T-helper 9 cell (primary cell): ENCODE data around the gene MAP3K7.

Source experiments
- DNase-seq: peaks from one replicate; pipeline ENCODE4 v3.0.0-alpha.2; 2020
- total RNA-seq, 2 donors: gene quantifications; one replicate each; lab custom pipeline; 2026; lab: John Stamatoyannopoulos, UW

Gene MAP3K7
- 39.6 to 86.9 reads per million in 2 donors for total RNA-seq

DNA sequence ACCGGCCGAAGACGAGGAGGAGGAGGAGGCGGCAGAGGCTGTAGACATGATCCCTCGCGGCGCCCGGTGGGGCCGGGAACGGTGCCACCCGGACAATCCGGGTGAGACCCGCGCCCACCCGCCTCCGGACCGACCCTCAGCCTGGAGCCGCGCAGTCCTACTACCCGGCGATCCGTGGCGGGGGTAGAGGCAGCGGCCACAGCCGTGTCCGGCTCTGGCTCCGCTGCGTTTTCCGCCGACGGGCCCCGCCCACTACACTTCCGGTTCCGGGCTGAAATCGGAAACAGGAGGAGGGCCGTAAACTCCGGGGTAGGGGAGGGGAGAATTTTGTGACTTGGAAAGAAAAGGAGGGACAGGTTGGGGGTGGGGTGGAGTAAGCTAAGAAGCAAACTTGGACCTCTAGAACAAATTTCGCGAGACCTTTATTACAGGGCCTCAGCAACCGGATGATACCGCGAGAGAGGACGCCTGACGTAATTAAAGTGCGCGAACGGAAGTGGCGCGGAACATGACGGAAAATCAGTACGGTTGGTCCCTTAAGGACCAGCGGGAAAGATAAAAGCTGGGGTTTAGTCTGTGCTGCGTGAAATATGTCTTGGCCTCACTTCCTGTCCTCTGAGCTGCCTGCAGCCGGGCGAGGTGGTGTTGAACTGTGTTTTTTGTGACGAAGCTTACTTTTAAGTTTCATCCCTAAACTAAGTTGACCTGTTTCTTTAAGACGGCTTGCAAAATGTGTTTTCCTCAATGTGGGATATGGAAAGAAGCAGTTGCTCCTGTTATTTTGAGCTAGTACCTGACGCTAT is at the start of gene MAP3K7:
Gene MAP3K7 (minus strand): TSS at position 237 of the 803 bp plus-strand sequence. CDS start 189 bp downstream, at position 48.
- DNase-seq, result peak; percentile 90

DNA sequence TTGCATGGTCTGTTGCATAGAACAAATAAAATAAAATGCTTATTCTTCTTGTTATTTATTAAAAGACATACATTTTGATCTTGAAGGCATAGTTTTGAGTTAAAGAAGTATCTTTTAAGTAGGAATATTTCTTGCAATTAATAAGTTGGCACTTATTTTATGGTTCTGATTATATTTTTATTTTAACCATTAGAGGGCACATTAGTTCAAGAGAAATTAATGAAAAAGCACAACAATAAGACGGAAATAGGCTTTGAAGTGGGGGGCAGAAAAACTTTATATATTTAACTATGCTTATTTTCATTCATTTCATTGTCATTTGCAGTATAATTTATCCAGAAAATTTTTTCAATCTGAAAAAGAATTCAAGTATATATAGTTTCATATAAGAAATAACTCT is 44.2 kb upstream of the MAP3K7 start:
- no peak for DNase-seq

DNA sequence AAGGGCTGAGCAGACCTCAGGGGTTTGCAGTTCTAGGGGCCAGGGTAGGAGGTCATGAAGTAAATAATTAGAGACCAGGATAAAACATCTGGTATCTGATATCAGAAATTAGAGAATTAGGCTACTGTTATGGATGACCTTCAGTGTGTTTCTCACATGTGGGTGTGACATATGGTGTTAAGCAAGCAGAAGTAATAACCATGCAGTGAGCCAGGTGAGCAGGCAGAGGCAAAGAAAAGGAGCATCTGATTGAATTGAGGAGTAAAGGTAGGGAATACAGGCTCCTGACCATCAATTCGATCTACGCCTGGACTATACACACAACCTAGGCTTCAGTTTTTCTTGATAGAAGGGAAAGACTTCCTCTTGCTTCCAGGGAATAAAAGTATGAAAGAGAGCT is 34.7 kb upstream of the MAP3K7 start:
- no peak for DNase-seq

DNA sequence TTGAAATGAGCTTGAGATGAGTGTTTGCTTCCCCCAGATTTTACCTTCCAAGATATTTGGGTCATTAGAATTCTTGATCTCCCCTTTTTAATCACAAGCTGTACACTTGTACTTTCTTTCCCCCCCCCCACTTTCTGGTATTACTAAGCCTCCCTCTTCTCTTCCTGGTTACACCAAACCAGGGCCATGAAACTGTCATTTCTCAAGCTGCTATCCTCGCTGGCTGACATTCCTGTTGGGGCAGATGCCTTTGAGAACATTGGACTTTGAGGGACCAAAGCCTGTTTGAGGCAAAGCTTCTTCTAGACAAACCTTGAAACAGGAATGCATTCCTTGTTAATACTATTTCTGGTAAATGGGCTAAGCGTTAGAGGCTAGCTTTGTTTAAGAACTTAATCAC is 32.3 kb upstream of the MAP3K7 start:
- DNase-seq, result no peak

DNA sequence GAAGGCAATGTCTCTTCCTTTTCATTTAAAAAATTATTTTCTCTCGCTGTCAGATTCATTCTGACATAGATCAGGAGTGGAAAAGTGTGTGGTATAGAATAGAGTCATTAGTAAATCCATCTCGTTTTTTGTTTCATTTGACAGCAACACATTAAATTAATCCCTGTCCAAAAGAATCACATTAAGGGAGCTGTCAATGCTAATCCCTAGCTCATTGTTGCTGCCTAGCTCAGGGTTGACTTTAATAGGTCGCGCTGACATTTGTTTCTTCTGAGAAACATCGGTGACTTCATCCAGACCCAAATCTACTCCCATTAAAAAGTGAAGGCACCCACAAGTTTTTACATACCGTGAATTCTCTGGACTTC is 25.4 kb upstream of the MAP3K7 start:
- DNase-seq, result no peak

DNA sequence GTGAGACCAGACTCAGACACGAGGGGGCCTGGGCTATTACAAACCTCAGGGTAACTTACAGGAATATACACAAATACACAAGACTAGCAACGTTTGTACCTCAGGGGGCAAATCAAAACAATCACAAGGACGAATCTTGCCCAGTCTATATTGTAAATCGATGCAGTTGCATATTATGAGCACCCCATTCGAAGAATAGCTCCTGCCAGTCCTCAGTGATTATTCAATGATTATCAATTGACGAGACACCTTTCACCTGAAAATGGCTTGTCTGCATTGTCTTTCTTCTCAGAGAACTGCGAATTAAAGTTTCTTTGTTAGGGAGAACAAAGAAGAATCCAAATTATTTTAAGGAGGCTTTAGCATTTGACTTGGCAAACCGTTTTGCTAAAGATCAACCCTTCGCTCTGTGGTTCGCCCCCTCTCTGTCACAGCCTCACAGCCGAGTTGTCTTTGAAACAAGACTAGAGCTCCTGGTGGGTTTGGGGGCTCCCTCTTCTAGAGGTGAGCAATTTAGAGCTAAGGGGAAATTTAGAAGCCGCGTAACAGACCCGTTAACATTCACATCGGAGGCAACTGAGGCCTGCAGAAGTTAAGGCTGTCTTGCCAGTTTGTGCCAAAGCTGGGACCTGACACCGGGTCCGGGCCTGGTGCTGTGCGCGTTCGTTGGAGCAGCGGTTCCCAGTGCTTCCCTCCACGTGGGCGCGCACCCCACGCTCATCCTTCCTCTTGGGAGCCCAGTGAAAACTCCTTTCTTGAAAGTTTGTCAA is 24.9 kb upstream of the MAP3K7 start:
- no peak for DNase-seq

DNA sequence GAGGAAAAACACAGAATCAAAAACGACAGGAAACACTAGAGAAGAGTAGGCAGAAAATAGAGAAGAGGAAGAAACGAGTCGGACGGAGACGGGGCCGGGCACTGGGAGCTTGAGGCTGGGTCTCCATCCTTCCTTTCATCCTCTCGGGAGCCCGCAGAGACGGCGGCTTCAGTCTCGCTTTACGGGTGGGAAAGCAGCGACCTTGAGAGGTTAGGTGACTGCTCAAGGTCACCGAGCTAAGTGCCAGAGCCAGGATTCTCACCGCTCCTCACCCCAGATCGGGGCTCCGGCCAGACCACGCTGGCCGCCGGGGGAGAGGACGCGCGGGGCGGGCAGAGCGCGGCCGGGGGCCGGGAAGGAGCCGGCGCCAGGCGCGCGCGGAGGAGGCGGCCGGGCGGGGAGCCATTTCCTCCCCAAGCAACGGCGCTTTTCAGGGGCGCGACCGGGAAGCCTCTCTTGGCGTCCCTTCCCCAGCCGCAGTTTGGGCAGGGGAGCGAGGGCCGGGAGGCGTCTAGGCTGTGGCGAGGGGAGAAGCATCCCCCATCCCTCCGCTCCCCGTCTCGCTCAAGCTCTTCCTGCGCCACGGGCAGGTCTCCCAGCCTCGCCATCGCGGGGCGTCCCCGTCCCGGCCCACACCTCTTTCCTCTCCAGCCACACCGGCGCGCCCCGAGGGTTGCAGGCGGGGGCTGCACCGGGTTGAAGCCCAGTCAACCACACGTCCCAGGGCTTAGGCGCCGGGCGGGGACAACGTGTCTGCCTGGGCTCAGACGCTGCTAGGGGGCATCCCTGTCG is 24.1 kb upstream of the MAP3K7 start:
- DNase-seq, result no peak

DNA sequence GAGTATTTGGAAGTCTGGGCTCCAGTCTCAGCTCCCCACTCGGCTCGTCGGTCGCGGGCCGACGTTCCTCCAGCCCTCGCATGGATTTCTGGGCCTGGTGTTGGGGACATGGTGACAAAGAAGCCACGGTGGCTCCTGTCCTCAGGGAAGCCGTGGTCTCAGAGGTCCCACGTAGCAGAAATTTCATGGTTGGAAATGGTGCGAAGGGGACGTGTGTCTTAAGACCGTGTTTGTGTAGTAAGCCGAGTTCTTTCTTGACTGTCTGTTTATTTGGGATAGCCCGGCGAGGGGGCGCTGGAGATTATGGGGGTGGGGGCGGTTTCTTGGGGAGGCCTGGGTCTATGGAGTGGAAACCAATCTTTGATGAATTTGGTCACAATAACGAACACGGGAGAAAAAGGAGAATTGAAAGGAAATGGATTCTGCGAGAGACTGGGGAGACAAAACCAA is 23.5 kb upstream of the MAP3K7 start:
- no peak for DNase-seq

DNA sequence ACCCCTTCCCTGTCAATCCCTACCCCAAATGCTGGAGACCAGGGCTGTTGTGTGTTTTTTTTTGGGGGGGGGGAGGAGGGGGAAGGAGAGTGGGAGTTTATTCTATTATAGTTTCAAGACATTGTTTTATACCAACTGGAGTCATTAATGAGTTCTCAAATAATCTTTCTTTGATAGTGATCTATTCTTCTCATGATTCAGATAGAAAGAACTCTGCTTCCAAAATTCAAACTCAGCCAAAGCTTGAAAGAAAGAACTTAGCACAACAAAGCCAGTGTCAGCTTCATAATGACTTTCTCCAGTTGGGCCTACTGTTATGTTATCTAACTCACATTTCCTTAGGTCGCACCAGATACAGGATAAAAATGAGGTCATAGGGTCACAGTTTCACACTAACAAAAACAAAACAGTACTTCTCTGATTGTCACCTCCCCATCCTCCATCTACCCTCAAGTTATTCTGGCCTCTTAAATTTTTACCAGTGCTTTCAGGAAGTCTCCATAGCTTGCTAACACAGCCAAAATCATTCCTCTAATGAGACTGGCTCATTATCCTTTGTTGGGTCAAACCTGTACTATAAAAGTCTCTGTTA is 19.0 kb upstream of the MAP3K7 start:
- no peak for DNase-seq

DNA sequence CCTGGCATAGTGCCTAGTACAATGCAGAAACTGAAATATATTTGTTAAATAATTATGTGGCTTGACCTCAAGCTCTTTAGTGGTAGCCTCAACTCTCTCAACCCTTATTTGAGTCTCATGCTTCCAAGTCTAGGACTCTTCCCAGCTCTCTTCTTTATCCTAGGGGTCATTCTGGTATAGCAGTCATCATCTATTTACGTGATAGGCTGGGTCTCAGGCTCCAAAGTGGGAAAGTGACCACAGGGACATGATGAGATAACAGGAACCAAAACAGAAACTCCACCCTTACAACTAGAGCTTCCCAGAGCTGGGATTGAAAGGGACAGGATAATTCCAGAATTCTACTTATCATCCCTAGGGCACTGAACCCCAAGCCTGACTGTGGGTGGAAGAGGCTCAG is 17.7 kb upstream of the MAP3K7 start:
- DNase-seq, result no peak

DNA sequence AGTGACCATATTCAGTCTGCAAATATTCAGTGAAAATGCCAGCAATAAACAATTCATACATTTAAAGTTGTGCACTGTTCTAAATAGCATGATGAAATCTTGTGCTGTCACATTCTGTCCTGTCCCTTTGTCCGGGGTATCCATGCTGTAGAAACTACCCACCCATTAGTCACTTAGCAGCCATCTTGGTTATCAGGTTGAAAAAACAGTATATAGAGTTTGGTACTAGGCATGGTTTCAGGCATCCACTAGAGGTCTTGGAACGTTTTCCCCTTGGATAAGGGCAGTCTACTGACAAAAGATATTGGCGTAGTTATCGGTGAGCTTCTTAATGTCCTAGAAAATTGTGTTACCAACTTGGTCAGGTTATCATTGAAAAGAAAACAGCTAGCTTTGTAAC is 12.3 kb upstream of the MAP3K7 start:
- no peak for DNase-seq

DNA sequence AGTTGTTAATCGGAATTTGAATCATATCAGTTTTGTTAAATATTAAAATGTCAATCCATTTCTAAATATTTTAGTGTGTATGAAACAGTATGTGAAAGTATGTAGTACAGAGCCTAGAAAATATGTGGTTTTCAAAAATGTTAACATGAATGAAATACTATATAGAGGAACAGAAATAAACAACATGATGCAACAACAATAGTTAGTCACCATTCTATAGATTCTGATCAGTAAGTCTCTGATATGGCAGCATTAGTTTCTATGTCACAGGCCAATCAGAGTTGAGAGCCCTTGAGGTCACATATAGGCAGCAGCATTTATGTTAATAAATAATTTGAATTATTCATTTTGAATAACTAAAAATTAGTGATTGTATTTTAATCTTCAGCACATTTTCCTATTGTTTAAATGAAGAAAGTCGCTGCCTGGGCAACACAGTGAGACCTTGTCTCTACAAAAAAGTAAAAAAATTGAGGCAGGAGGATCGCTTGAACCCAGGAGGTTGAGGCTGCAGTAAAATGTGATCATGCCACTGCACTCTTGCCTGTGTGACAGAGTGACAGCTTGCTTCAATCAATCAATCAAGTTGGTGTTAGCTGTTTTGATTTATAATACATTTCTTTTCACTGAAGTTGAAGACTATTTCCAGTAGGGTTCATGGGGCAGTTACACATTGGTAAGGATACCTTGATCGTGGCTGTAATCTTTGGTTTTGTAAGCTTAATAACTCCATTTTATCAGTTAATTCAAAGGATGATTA is 11.5 kb upstream of the MAP3K7 start:
- no peak for DNase-seq

DNA sequence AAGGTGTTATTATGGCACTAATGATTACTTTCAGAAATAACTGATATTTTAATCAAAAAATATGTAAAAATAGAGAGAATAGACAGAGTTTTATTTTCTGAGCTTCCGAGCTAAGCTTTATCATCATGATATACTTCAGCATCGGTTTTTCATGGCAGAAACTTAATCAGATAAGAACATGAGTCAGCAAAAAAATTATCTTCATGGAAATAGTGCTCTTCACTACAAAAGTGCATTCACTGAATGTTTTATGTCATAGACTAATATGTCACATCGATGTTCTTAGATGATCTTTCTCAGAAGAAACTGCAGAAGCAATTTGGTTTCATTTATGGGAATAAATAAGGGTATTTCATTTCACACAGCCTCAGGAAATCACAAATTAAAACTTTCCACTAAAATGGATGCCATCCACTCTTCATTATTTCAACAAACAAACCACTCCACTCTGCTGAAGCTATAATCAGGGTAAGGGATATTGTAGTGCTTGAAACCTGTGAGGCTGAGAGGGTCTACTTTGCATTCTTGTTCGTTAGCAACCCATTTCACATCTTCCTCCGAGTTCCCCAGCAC is 10.2 kb upstream of the MAP3K7 start:
- no peak for DNase-seq

DNA sequence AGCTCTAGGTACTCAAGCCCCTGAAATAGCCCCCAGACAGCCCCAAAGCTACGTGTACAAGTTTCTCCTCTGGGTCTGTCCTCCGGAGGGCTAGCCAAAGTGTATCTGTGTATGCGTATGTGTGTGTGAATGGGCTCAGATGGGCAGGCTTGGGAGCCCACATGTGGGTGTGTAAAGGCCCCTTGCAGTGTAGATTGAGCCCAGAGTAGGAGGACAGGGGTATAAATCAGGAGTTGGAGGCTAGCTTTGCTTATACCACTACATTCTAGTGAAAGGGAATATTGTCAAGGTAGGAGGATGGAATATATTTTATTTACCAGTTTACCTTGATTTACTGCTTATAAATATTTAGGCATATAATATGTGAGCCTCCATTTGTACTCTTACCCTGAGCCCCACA is 9.0 kb upstream of the MAP3K7 start:
- no peak for DNase-seq

DNA sequence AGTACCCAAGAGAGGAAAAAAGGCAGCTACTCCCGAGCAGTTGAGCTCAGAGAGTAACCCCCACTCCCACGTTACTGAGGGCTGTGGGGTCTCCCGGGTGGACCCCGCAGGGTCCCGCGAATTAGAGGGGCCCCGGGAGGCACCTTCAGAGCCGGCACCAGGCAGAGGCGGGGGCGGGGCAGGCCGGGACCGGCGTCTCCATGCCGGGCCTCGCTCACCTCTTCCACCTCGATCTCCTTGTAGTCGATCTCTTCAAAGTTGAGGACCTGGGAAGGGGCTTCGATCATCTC is 381 bp downstream of the MAP3K7 start:
- no peak for DNase-seq

DNA sequence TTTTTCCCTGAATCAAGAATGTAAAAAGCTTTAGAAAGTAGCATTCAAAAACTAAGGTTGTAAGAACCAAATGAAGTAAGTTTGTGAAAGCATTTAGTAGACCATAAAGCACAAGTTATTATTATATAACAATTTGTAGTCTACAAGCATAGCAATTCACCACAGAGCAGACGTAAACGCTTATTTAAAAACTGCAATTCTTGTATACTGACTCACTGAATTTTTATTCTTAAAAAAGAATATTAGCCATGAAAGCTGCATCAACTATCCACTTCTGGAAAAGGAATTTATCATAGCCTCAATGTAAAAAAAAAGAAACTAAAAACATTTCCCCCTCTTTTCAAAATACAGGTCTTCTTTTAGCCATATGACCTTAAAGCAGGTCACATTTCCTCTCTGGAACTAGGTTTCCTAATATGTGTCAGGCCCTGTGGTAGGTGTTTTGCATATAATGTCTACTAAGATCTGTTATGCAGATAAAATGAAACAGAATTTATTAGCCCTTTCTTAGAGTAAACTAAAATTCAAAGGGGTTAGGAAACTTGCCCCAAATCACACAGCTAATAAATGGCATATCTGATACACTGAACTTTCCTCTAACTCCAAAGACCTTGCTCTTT is 2.1 kb downstream of the MAP3K7 start:
- no peak for DNase-seq

DNA sequence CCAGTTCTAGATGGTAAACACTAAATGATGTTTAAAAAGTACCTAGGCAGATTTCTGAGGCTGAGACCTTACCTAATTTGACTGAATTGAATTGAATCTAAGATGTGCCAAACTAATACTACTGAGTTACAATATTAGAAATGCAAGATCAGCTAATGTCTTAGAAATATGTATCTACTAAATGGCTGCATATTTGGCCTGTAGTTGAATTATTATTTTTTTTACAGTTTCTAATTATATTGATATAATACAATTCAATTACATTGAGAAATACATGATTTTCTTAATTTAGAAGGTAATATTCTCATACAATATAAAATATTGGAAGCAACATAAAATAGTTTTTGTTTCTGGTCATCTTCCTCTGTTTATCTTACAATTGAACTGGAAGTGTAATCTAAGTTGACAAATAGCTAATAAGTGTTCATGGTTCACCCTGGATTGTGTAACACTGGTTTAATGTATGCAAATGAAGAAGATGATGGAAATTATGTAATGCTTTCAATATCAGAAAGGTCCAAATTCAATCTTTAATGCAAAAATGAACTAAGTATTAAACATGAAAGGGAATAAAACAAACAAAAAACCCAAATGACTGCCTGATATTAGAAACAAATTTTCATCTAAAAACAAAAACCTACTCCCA is 2.9 kb downstream of the MAP3K7 start:
- DNase-seq, result no peak

DNA sequence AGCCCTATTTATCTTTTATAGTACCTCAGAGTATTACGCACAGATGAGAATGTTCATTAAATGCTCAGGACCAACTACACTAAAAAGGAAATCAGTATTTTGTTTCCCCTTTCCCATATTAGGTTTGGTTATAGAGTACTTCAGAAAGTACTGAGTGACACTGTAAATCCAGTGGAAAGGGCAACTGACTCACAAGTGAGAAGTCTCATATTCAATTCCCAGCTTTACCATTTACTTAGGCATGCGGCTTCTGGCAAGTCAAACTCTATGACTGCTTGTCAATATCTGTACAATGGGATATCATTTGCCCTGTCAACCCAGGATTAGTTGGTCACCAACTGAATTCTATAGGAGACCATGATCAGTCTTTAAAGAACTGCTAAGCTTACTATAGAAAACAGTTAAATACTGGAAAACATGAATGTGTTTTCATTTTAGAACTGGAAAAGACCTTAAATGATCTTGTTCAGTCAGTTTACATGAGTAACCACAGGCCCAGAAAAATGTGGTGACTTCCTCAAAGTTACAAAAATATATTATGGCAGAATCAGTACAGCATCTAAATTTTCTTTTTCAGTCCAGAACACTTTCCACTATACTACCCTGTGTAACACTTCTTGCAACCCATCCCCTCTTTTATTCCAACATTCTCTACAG is 3.6 kb downstream of the MAP3K7 start:
- no peak for DNase-seq

DNA sequence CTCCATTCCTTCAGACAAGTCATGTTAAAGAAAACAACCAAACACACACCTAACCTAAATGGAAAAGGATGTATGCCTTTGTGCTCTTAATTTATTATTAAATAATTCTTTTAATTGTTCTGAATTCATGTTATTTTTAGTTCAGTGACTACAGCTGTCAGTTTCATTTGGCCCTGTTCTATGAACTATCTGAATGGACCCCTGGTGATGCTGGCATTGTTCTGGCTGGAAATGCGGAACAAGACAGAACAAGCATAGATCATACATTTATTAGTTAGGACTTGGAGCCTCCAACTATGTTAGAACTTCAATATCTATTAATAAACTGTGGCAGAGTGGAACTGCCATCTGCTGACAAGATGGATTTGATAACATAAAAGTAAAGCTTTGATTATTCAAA is 5.7 kb downstream of the MAP3K7 start:
- DNase-seq, result no peak

DNA sequence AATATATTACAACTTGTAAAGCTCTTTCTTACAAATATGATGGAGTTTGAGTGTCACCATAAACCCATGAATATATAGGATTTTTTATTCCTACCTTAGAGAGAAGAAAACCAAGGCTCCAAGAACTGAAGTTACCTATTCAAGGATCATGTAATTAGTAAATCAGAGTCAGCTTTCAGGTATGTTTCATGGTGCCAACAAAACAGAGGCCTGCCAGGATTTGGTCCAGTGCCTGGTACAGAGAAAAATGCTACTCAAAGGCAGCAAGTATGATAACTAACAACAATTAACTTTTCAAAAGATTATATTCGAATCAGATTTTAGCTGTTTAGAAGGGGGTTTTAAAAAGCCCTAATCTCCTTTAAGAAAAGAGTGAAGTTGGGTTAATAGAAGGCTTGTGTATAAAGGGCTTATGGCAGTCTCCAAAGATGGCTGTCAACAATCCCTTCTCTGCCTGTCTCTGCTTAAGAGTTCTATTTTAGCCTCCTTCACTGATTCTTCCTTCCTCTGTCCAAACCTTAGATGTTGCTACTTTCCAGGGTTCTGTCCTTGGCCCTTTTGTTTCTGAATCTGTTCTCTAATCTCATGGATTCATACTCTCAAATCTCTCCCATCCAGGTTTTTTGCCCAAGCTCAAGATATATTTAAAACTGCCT is 7.8 kb downstream of the MAP3K7 start:
- no peak for DNase-seq
